Ascending aorta (tissue), 2 donors: Measurements from ENCODE around the gene PNPO. TPM values are rescaled to one million over a fixed set of nuclear protein-coding genes. Genes with fewer than 3 reads are reported as not detected.

Experiments used
- DNase-seq, 2 donors: peaks; one replicate each; pipeline ENCODE4 v3.0.0-alpha.2; 2019; ENCODE audit warnings: low spot score in 2 of 2
- H3K27ac ChIP-seq, 2 donors: fragments of 200-600 bp; sonication (generic); one replicate each; pipeline ENCODE4 v1.5.1; 2016 to 2017; ENCODE audit warnings: mild to moderate bottlenecking in 1 of 2
- H3K27me3 ChIP-seq: fragments of 200-600 bp; sonication (generic); one replicate; pipeline ENCODE4 v1.5.1; 2017
- H3K36me3 ChIP-seq, 2 donors: fragments of 200-600 bp; sonication (generic); one replicate each; pipeline ENCODE4 v1.5.1; 2016
- H3K4me1 ChIP-seq, 2 donors: fragments of 200-600 bp; sonication (generic); one replicate each; pipeline ENCODE4 v1.5.1; 2016 to 2017; ENCODE audit warnings: mild to moderate bottlenecking in 1 of 2
- H3K4me3 ChIP-seq, 2 donors: fragments of 200-600 bp; sonication (generic); one replicate each; pipeline ENCODE4 v1.5.1; 2016 to 2017; ENCODE audit warnings: mild to moderate bottlenecking in 1 of 2
- H3K9me3 ChIP-seq, 2 donors: fragments of 200-600 bp; sonication (generic); one replicate each; pipeline ENCODE4 v1.5.1; 2016
- intact Hi-C: fragments of 100-400 bp; cut with DNase I; formaldehyde crosslinking; loops from one replicate; pipeline ENCODE4 v1.15.1; 2023
- total RNA-seq: library from RNA; depleted of rRNA; stranded (reverse); fragments of >200 nt; gene quantifications from one replicate; pipeline ENCODE4 v1.1.0, GENCODE V29; 2016
- TF ChIP-seq, protein P1 (sequence below), 3 experiments: fragments of 200-600 bp in 2 of 3; fragments of 450-650 bp in 1 of 3; sonication (generic) in 2 of 3; IDR thresholded peaks; one replicate each; pipeline ENCODE4 v1.5.1; 2016 to 2019; ENCODE audit warnings: antibody characterized with exemption in 3 of 3, mild to moderate bottlenecking in 1 of 3, moderate library complexity in 1 of 3

The PNPO gene
- total RNA-seq, 1 donor from 2014 or later: 36.7 TPM

DNA sequence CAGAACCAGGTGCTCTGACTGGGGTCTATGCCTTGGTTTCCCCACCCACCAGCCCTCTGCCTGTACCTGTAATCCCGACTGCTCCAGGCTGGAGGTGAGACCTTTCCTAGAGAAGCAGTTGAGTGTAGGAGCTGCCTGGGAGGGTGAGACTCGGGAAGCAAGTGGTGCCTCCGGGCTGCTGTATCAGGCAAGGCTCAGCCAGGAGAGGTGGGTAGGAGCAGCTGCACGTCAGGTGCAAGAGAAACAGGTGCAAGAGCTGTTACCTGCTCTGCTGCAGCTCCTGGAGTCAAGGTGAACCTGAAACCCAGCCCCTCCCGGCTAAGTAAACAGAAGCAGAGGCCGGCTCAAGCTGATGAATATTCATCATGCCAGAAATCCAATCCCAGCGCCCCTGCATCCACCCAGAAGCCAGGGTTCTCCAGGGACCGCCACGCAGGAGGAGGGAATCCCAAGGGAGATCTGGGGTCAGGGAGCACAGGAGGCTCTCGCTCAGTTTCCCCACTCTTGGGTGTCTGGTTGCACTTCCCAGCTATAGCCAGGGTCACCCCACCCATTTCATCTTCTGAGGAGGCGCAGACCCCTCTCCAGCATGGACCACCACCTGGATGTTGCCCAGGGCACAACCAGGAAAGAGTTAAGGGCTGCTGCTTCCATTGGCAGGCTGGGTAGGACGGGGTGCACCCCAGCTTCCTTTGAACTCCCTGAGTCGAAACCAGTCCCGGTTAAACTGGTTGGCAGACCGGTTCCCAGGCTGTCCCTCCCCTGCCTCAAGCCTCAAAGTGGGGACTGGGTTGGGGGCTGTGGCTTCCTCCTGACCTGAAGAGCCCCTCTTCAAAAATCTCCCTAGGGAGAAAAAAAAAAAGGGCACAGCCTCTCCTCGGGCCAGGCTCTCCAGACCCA is 16.5 kb downstream of the PNPO start, which contains the start of gene PRR15L:
Gene PRR15L (minus strand): TSS at position 293 of the 900 bp plus-strand sequence. CDS start 4,649 bp downstream, outside the sequence.
- no peaks in the 10 kb centered on the region for H3K36me3 ChIP-seq
- H3K9me3 ChIP-seq: no peaks in the 10 kb centered on the region
- H3K27me3 ChIP-seq: no peaks in the 10 kb centered on the region
- H3K4me3 ChIP-seq: no peak within 1 kb of the TSS
- TF ChIP-seq, protein P1, sequence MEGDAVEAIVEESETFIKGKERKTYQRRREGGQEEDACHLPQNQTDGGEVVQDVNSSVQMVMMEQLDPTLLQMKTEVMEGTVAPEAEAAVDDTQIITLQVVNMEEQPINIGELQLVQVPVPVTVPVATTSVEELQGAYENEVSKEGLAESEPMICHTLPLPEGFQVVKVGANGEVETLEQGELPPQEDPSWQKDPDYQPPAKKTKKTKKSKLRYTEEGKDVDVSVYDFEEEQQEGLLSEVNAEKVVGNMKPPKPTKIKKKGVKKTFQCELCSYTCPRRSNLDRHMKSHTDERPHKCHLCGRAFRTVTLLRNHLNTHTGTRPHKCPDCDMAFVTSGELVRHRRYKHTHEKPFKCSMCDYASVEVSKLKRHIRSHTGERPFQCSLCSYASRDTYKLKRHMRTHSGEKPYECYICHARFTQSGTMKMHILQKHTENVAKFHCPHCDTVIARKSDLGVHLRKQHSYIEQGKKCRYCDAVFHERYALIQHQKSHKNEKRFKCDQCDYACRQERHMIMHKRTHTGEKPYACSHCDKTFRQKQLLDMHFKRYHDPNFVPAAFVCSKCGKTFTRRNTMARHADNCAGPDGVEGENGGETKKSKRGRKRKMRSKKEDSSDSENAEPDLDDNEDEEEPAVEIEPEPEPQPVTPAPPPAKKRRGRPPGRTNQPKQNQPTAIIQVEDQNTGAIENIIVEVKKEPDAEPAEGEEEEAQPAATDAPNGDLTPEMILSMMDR (IDR thresholded peaks at IDR 0.05): no peak
- H3K4me1 ChIP-seq: no peaks in the 10 kb centered on the region
- H3K27ac ChIP-seq: no peak within 1 kb of the TSS
- DNase-seq: no peak
- intact Hi-C loops: no loop called here

DNA sequence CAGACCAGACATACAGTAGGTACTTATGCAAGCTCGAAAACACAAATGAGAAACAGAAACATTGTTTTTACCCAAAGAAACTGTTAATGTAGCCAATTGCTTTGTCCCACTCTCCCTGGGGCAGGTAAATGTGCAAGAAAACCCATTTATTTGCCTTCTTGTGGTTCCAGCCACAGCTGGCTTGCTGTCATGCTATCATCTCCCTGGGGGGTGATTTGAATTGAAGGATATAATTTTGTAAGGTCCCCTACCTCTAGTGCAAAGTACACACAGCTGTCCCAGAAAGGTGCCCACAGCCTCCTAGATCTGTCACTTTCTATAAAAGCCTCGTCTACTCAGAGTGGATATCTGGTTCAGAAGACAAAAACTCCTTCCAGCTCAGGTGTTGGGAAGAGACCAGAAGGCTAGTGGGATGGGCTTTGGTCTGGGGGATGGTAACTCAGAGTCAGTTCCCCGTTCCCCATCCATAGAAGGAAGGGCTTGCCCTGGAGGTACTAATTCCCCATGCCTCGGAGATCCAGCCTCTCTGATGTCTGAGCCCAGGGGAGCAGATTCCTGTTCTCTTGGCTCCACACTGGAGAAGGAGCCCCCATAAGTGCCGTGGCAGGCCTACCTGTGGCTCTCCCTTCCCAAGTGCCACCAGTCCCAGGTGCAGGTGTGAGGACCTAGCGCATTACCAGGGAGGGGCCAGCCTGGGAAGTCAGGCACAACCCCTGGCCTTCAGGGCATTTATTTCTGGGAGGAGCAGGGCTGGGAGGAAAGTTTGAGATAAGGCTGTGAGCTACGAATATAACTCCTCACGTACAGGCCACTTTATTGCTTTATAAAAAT is 18.7 kb downstream of the PNPO start:
- no peak overlapping the region for H3K27ac ChIP-seq
- TF ChIP-seq, protein P1 (IDR thresholded peaks at IDR 0.05): no peak
- DNase-seq: no peak
- H3K4me3 ChIP-seq: no peak overlapping the region
- intact Hi-C loops: no loop called here
- no peaks in the 10 kb centered on the region for H3K9me3 ChIP-seq
- no peaks in the 10 kb centered on the region for H3K4me1 ChIP-seq
- no peaks in the 10 kb centered on the region for H3K36me3 ChIP-seq
- no peaks in the 10 kb centered on the region for H3K27me3 ChIP-seq

DNA sequence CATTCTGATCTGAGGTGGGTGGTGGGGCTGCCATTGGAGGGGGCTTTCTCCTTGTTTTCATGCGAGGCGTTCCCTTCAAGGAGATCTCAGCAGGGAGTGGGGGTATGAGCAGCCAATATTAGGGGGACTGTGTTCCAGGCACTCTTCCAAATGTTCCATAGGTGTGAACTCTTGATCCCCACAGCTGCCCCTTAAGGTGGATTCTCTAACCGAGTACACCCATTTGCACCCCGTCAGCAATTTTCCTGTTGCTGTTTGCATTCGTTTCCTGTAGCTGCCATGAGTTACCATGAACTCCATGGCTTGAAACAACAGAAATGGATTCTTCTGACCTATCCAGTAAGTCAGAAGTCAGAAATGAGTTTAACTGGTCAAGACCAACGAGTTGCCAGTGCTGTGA is 20.0 kb downstream of the PNPO start:
- TF ChIP-seq, protein P1 (IDR thresholded peaks at IDR 0.05): no peak

DNA sequence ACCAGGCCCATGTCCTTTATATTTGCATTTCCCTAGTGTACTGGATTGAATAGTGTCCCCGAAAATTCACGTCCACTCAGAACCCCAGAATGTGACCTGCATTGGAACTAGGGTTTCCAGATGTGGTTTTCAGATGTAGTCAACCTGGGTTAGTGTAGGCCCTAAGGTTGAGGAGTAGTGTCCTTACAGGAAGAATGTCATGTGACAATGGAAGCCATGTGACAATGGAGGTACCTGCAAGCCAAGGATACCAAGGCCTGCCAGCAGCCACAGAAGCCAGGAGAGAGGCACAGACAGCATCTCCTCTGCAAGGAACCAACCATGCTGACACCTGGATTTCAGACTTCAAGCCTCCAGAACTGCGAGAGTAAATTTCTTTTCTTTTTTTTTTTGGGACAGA is 21.5 kb downstream of the PNPO start:
- intact Hi-C loops: no loop called here

More for the DNA sequence above, 20.0 kb downstream of the PNPO start:
- no peaks in the 10 kb centered on the region for H3K27me3 ChIP-seq
- H3K27ac ChIP-seq: no peak overlapping the region
- intact Hi-C loops: no loop called here
- no peak for DNase-seq
- H3K4me3 ChIP-seq: no peak overlapping the region
- no peaks in the 10 kb centered on the region for H3K4me1 ChIP-seq
- no peaks in the 10 kb centered on the region for H3K9me3 ChIP-seq
- H3K36me3 ChIP-seq: no peaks in the 10 kb centered on the region

DNA sequence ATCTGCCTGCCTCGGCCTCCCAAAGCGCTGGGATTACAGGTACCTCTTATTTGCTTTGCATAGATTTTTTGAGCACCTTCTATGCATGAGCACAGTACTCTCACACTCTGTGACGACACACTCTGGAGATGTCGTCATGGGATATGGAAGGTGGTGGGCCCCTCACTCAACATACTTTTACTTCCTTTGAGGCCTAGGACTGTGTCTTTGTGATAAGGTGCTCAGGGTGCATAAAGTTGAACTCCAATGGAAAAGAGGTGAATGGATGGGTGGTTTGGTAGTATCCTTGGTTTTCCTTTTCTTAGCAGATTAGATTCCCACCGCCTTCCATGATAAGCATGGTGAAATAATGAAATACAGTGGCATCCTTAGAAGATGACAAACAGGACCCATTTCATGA is 23.5 kb downstream of the PNPO start:
- intact Hi-C loops: no loop called here
- no peaks in the 10 kb centered on the region for H3K9me3 ChIP-seq
- no peak overlapping the region for H3K4me3 ChIP-seq
- no peaks in the 10 kb centered on the region for H3K36me3 ChIP-seq
- TF ChIP-seq, protein P1 (IDR thresholded peaks at IDR 0.05): no peak
- DNase-seq: no peak
- H3K4me1 ChIP-seq: no peaks in the 10 kb centered on the region
- H3K27me3 ChIP-seq: no peaks in the 10 kb centered on the region
- no peak overlapping the region for H3K27ac ChIP-seq

More for the DNA sequence above, 21.5 kb downstream of the PNPO start:
- TF ChIP-seq, protein P1 (IDR thresholded peaks at IDR 0.05): no peak
- no peak for DNase-seq
- Histone ChIP-seq H3K4me3 (no peak overlapping the region), H3K9me3 (no peaks in the 10 kb centered on the region), H3K27me3 (no peaks in the 10 kb centered on the region), H3K36me3 (no peaks in the 10 kb centered on the region), H3K27ac (no peak overlapping the region), H3K4me1 (no peaks in the 10 kb centered on the region)
